Transverse colon (tissue), 4 donors: Measurements from ENCODE around the gene C2orf49.

Source experiments
- CTCF ChIP-seq, 5 experiments: fragments of 200-600 bp in 3 of 5; fragments of 450-650 bp in 2 of 5; sonication (generic) in 3 of 5; IDR thresholded peaks; 1 replicate in 2 of 5; 2 replicates in 3 of 5; pipeline ENCODE4 v1.5.1; 2016 to 2017; ENCODE audit warnings: antibody characterized with exemption in 5 of 5, inconsistent platforms in 3 of 5, mild to moderate bottlenecking in 2 of 5, moderate library complexity in 1 of 5
- POLR2AphosphoS5 ChIP-seq, 3 donors: sonication (generic); formaldehyde crosslinking; IDR thresholded peaks; one replicate each; pipeline ENCODE4 v1.6.1; 2016; ENCODE audit warnings: antibody characterized with exemption in 3 of 3

DNA sequence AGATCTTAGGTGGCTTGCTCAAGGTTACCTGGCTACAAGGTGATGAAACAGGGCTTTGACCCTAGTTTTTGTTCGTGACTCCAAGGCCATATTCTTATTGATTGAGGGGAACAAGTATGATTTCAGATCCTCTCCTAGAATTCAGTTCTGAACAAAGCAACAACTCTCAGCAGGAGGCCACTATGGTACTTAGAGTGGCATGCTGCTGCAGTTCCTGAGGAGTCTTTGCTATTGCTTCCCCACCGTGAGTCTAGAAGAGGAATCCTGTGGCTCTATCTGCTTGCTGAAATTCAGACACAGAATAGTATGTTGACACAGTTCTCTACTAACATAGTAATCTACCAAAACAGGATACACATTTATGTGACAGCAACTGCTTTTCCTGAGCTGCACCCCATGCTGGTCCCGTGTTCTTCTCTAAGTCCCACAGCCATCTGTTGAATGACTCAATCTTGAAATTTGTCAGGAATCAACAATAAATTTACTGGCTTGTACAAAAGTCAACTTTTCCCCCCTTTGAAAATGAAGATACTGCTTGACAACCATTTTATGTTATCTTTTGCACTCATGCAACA, 11.9 kb upstream of the C2orf49 start:
- TF ChIP-seq CTCF (IDR thresholded peaks at IDR 0.05) (no peak), POLR2AphosphoS5 (IDR thresholded peaks at IDR 0.05) (no peak)
